ENCODE measurements around the gene LAMC1. TPM values are rescaled to one million over a fixed set of nuclear protein-coding genes. Genes with fewer than 3 reads are reported as not detected.

The LAMC1 gene
- total RNA-seq, 4 donors from 2014 or later = 26.3 to 275 (median 60.0) TPM

DNA sequence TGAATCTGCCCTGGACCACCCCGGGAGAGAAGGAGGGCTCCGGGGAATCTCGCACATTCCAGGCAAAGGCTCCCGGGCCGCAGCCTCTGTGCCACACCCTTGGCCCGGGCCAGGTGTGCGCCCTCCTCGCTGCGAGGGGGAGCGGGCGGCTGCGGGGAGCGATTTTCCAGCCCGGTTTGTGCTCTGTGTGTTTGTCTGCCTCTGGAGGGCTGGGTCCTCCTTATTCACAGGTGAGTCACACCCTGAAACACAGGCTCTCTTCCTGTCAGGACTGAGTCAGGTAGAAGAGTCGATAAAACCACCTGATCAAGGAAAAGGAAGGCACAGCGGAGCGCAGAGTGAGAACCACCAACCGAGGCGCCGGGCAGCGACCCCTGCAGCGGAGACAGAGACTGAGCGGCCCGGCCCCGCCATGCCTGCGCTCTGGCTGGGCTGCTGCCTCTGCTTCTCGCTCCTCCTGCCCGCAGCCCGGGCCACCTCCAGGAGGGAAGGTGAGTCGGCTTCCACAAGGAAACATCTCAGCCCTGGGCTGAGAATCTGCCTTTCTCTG lies 162.8 kb downstream of the LAMC1 start, which contains the start of gene LAMC2:
Gene LAMC2 (plus strand): TSS at position 324 of the 550 bp plus-strand sequence. CDS start 89 bp downstream, at position 413.
- 6 to 38% methylated on average over 15 to 21 of the region's 30 CpGs for WGBS, 2 donors
- Histone ChIP-seq H3K27me3 (no peaks in the 10 kb centered on the region), H3K27ac (peak within 1 kb of the TSS; percentile 82 to 87 (median 86)), H3K4me3 (peak within 1 kb of the TSS; percentile 47 to 67 (median 54)), H3K9me3 (no peaks in the 10 kb centered on the region), H3K36me3 (no peaks in the 10 kb centered on the region), H3K4me1 (peaks cover 0 to 39% (median 0%) of the 10 kb centered on the region in 3 donors)
- intact Hi-C loops (cut with DNase I) = no loop called here
- DNase-seq = no peak
- TF ChIP-seq POLR2A (IDR thresholded peaks at IDR 0.05) = peak in 3 of 4 donors; percentile 37 to 56 (median 45)
- TF ChIP-seq, protein P1, sequence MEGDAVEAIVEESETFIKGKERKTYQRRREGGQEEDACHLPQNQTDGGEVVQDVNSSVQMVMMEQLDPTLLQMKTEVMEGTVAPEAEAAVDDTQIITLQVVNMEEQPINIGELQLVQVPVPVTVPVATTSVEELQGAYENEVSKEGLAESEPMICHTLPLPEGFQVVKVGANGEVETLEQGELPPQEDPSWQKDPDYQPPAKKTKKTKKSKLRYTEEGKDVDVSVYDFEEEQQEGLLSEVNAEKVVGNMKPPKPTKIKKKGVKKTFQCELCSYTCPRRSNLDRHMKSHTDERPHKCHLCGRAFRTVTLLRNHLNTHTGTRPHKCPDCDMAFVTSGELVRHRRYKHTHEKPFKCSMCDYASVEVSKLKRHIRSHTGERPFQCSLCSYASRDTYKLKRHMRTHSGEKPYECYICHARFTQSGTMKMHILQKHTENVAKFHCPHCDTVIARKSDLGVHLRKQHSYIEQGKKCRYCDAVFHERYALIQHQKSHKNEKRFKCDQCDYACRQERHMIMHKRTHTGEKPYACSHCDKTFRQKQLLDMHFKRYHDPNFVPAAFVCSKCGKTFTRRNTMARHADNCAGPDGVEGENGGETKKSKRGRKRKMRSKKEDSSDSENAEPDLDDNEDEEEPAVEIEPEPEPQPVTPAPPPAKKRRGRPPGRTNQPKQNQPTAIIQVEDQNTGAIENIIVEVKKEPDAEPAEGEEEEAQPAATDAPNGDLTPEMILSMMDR (IDR thresholded peaks at IDR 0.05) = peak in 5 of 6 experiments; percentile 25 to 62 (median 43)

DNA sequence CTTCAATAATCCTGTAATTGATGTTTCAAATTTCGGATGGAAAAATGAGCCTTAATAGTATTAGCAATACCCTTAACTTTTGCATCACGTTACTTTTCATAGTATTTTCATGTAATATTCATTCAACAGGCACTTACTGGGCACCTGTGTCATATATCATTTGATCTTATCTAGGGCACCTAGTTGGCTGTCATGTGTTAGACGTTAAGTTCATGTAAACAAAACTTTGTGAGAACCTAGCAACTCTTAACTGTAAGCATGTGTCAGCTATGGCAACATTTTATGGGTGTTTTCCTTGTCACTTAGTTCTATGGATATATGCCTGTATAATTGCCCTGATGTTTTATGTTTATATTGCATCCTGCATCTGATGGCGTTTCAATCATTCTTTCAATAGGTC lies 163.6 kb downstream of the LAMC1 start:
- Histone ChIP-seq H3K27me3 (no peaks in the 10 kb centered on the region), H3K9me3 (no peaks in the 10 kb centered on the region), H3K36me3 (no peaks in the 10 kb centered on the region), H3K4me3 (peak overlapping the region; percentile 47 to 67 (median 54)), H3K4me1 (peaks cover 0 to 37% (median 0%) of the 10 kb centered on the region in 3 donors), H3K27ac (peak overlapping the region; percentile 82 to 87 (median 86))
- no peak for TF ChIP-seq POLR2A (IDR thresholded peaks at IDR 0.05)
- TF ChIP-seq, protein P1 (IDR thresholded peaks at IDR 0.05) = no peak
- intact Hi-C loops (cut with DNase I) = no loop called here
- no peak for DNase-seq
- WGBS, 2 donors = 35 to 53% methylated on average over 4 of the region's 4 CpGs

DNA sequence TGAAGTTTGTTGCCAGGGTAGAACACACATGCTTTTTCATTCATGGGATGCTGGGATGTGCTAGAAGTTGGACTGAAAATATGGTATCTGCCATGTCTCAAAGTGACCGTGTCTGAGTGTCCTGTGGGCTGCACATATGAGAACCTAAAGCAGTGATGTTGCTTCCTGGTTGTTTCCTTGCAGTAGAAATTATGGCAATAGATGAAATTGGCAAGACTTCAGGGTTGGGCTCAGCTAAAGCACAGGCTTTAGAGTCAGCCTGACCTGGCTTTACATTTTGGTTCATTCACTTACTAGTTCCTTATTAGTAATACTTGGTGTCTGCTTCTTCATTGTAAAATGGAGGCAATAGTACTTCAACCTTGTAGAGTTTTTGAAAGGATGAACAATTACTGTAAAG lies 165.0 kb downstream of the LAMC1 start:
- TF ChIP-seq, protein P1 (IDR thresholded peaks at IDR 0.05) = no peak
- no peak for TF ChIP-seq POLR2A (IDR thresholded peaks at IDR 0.05)
- Histone ChIP-seq H3K36me3 (no peaks in the 10 kb centered on the region), H3K4me1 (peaks cover 0 to 37% (median 0%) of the 10 kb centered on the region in 3 donors), H3K27me3 (no peaks in the 10 kb centered on the region), H3K27ac (no peak overlapping the region), H3K4me3 (no peak overlapping the region), H3K9me3 (no peaks in the 10 kb centered on the region)
- no peak for DNase-seq
- intact Hi-C loops (cut with DNase I) = no loop called here
- 91 to 100% methylated on average over 1 of the region's 1 CpG for WGBS, 2 donors

DNA sequence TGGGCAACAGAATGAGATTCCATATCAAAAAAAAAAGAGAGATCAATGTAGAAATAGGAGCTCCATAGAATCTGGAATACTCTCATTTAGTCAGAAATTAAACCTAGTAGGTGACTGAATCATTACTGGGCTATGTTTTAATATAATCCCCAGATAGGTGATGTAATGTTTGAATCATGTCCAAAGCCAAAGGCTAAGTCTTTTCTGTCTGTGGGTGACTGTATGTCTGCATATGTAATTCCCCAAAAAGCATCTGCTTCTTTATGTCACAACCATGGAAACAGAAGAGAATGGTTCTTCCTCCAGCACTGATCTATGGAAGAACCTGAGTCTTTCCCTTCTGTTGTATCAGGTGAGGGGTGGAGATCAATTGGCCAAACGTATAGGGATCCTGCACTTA lies 168.6 kb downstream of the LAMC1 start:
- no peak for DNase-seq
- no peak for TF ChIP-seq POLR2A (IDR thresholded peaks at IDR 0.05)
- TF ChIP-seq, protein P1 (IDR thresholded peaks at IDR 0.05) = no peak
- no peaks in the 10 kb centered on the region for H3K36me3 ChIP-seq
- no peak overlapping the region for H3K4me3 ChIP-seq
- H3K4me1 ChIP-seq = peaks cover 0 to 27% (median 2%) of the 10 kb centered on the region in 3 donors
- intact Hi-C loops (cut with DNase I) = no loop called here
- no peaks in the 10 kb centered on the region for H3K27me3 ChIP-seq
- no peak overlapping the region for H3K27ac ChIP-seq
- WGBS, 2 donors = 46 to 52% methylated on average over 1 of the region's 1 CpG
- no peaks in the 10 kb centered on the region for H3K9me3 ChIP-seq

DNA sequence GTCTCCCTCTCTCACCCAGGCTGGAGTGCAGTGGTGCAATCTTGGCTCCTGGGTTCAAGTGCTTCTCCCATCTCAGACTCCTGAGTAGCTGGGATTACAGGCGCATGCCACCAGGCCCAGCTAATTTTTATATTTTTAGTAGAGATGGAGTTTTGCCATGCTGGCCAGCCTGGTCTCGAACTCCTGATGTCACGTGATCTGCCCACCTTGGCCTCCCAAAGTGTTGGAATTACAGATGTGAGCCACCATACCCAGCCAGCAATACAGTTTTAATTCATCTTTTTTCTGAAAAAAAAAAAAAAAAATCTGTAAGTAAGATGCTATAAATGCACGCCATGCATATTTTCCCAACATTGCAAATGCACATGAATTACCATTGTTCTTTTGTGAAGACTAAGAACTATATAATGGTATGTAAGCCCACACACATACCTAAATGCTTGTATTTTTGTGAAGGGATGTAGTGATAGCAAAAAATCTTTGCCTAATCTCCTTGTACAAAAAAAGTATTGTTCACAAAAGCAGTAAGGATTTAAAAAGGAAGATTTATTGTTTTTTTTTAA lies 170.8 kb downstream of the LAMC1 start:
- H3K27me3 ChIP-seq = no peaks in the 10 kb centered on the region
- intact Hi-C loops (cut with DNase I) = no loop called here
- TF ChIP-seq POLR2A (IDR thresholded peaks at IDR 0.05) = no peak
- TF ChIP-seq, protein P1 (IDR thresholded peaks at IDR 0.05) = no peak

More for the DNA sequence above, 170.8 kb downstream of the LAMC1 start:
- H3K4me1 ChIP-seq = peaks cover 0 to 14% (median 9%) of the 10 kb centered on the region in 3 donors
- no peaks in the 10 kb centered on the region for H3K9me3 ChIP-seq
- H3K36me3 ChIP-seq = no peaks in the 10 kb centered on the region
- H3K27ac ChIP-seq = no peak overlapping the region
- H3K4me3 ChIP-seq = no peak overlapping the region
- DNase-seq = no peak
- 64 to 88% methylated on average over 2 to 4 of the region's 4 CpGs for WGBS, 2 donors
